A549 (cell line): ENCODE data around the gene PPP1R12C. TPM values are rescaled to one million over a fixed set of nuclear protein-coding genes. Genes with fewer than 3 reads are reported as not detected.

ENCODE experiments used
- ATAC-seq, 2 experiments: fragments of 200-7000 bp in 1 of 2; fragments of >200 bp in 1 of 2; cut with Nextera tagmentation in 1 of 2; cut with Tn5 transposase in 1 of 2; 3 replicates each; pipeline versions ENCODE4 v1.8.0 to v1.9.1; 2018 to 2020; ENCODE audit warnings: mild to moderate bottlenecking in 1 of 2, moderate library complexity in 1 of 2
- CTCF ChIA-PET: fragments of 300-600 bp; sonication (Branson Sonifier 250); formaldehyde crosslinking; extraction: SDS; loops from one replicate; lab custom pipeline; 2021; ENCODE audit warnings: antibody characterized with exemption, inconsistent platforms; lab: Yijun Ruan, JAX
- POLR2A ChIA-PET: fragments of 350-600 bp; formaldehyde crosslinking; extraction: SDS; loops from one replicate; lab custom pipeline; 2021; ENCODE audit warnings: antibody characterized with exemption, inconsistent platforms; lab: Yijun Ruan, JAX
- DNase-seq, 2 experiments: peaks; one replicate each; pipeline versions ENCODE4 v3.0.0 to v3.0.0-alpha.2; 2011 to 2016; ENCODE audit warnings: low read depth in 1 of 2, low spot score in 1 of 2
- FAIRE-seq: peaks from 2 replicates; lab custom pipeline; 2011; peaks lifted over from hg19 to GRCh38; lab: Jason Lieb, UNC
- H3K27ac ChIP-seq, 2 experiments: fragments of >200 bp; sonication (Bioruptor Twin); formaldehyde crosslinking; 3 replicates each; pipeline ENCODE4 v1.5.1; 2016 to 2017
- H3K4me1 ChIP-seq: fragments of >200 bp; sonication (Bioruptor Twin); formaldehyde crosslinking; 3 replicates; pipeline ENCODE4 v1.6.1; 2016
- H3K4me2 ChIP-seq: fragments of >200 bp; sonication (Bioruptor Twin); formaldehyde crosslinking; 3 replicates; pipeline ENCODE4 v1.6.1; 2016
- H3K4me3 ChIP-seq: fragments of >200 bp; sonication (Bioruptor Twin); formaldehyde crosslinking; 3 replicates; pipeline ENCODE4 v1.5.1; 2016
- H3K9me3 ChIP-seq: fragments of >200 bp; sonication (Bioruptor Twin); formaldehyde crosslinking; 3 replicates; pipeline ENCODE4 v1.6.1; 2016
- BCL3 ChIP-seq: fragments of >200 bp; sonication (Bioruptor Twin); formaldehyde crosslinking; IDR thresholded peaks from 3 replicates; pipeline ENCODE4 v1.6.1; 2016
- EP300 ChIP-seq, 2 experiments: fragments of >200 bp; sonication (Bioruptor Twin); formaldehyde crosslinking; IDR thresholded peaks; 2 replicates in 1 of 2; 3 replicates in 1 of 2; pipeline ENCODE4 v1.6.1; 2016 to 2017
- HMGXB4 ChIP-seq: fragments of 250-450 bp; sonication (Bioruptor Pico); IDR thresholded peaks from 2 replicates; pipeline ENCODE4 v1.5.0; 2021; ENCODE audit warnings: mild to moderate bottlenecking, moderate library complexity, borderline replicate concordance
- HOXB5 ChIP-seq: fragments of 250-450 bp; sonication (Bioruptor Pico); IDR thresholded peaks from 2 replicates; pipeline ENCODE4 v1.5.0; 2020; ENCODE audit warnings: mild to moderate bottlenecking, moderate library complexity
- MYC ChIP-seq: IDR thresholded peaks from 2 replicates; pipeline ENCODE4 v1.6.1; 2012; ENCODE audit warnings: mild to moderate bottlenecking, inconsistent platforms, low read length, improper control_type of control experiment, borderline replicate concordance
- POLR2AphosphoS2 ChIP-seq: conservative IDR thresholded peaks from 2 replicates; pipeline ENCODE4 v1.6.1; 2012; ENCODE audit warnings: low read length, improper control_type of control experiment, inconsistent platforms
- REST ChIP-seq: fragments of 200-600 bp; sonication (generic); IDR thresholded peaks from 2 replicates; pipeline ENCODE4 v1.6.1; 2016; ENCODE audit warnings: antibody characterized with exemption, mild to moderate bottlenecking, moderate library complexity
- ZC3H11A ChIP-seq: fragments of 450-650 bp; IDR thresholded peaks from 2 replicates; pipeline ENCODE4 v1.6.1; 2014; ENCODE audit warnings: antibody characterized with exemption, mild to moderate bottlenecking
- ZNF302 ChIP-seq: fragments of 250-450 bp; sonication (Bioruptor Pico); IDR thresholded peaks from 2 replicates; pipeline ENCODE4 v1.9.0; 2021; ENCODE audit warnings: inconsistent platforms, mild to moderate bottlenecking, moderate library complexity
- WGBS: methylation state at CpG from one replicate; pipeline ENCODE4 v1.1.6; 2017; ENCODE audit errors: missing lambda C conversion rate; 5-methylcytosine and 5-hydroxymethylcytosine counted together
- polyA plus RNA-seq, 4 experiments: library from polyadenylated mRNA; depleted of rRNA in 3 of 4; stranded (reverse); fragments of >200 nt; fragmentation: RNase III in 1 of 4; extraction: RNeasy Plus Mini Kit Qiagen cat#74134 plus additional on column Dnase treatment in 1 of 4; gene quantifications; 2 replicates in 3 of 4; 3 replicates in 1 of 4; pipeline ENCODE4 v1.2.3, GENCODE V29; 2011 to 2017
- TF ChIP-seq, protein P1 (sequence below): fragments of >200 bp; sonication (Bioruptor Twin); formaldehyde crosslinking; IDR thresholded peaks from 3 replicates; pipeline ENCODE4 v1.5.1; 2016

Gene PPP1R12C
- polyA plus RNA-seq, 2 of the 4 experiments (the other 2 are of a cell fraction): 22.0 to 70.3 TPM

- TF ChIP-seq MYC (no peak), REST (no peak), HOXB5 (CRISPR knock-in tag) (0 out of 2 replicates have a peak, but pooled peaks have one; percentile 45), ZC3H11A (no peak), POLR2AphosphoS2 (no peak), ZNF302 (no peak)
- TF ChIP-seq, protein P1, sequence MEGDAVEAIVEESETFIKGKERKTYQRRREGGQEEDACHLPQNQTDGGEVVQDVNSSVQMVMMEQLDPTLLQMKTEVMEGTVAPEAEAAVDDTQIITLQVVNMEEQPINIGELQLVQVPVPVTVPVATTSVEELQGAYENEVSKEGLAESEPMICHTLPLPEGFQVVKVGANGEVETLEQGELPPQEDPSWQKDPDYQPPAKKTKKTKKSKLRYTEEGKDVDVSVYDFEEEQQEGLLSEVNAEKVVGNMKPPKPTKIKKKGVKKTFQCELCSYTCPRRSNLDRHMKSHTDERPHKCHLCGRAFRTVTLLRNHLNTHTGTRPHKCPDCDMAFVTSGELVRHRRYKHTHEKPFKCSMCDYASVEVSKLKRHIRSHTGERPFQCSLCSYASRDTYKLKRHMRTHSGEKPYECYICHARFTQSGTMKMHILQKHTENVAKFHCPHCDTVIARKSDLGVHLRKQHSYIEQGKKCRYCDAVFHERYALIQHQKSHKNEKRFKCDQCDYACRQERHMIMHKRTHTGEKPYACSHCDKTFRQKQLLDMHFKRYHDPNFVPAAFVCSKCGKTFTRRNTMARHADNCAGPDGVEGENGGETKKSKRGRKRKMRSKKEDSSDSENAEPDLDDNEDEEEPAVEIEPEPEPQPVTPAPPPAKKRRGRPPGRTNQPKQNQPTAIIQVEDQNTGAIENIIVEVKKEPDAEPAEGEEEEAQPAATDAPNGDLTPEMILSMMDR: no peak
- Histone ChIP-seq H3K27ac (peak overlapping the region; percentile 50 to 74), H3K4me3 (peak overlapping the region; percentile 43), H3K4me2 (peak overlapping the region; percentile 96), H3K9me3 (no peaks in the 10 kb centered on the region), H3K4me1 (peaks cover 27% of the 10 kb centered on the region)
- CTCF ChIA-PET: interaction anchor here (1.9 kb wide), 1 partner anchor 20 kb away, joined by 11 read pairs; no protein-coding TSS in a partner anchor
- ATAC-seq: peak; percentile 78
- 4% methylated on average over 28 of the region's 30 CpGs for WGBS
- FAIRE-seq: peak; percentile 39
- peak; percentile 82 to 84 for DNase-seq
- POLR2A ChIA-PET: interaction anchor here (0.6 to 1.3 kb wide), 3 partner anchors 11 to 182 kb away, joined by 3 to 6 read pairs (median 5); no protein-coding TSS in a partner anchor
Observed at GRCh38 chr19:55068950-55069864, 48.2 kb downstream of the PPP1R12C start.

DNA sequence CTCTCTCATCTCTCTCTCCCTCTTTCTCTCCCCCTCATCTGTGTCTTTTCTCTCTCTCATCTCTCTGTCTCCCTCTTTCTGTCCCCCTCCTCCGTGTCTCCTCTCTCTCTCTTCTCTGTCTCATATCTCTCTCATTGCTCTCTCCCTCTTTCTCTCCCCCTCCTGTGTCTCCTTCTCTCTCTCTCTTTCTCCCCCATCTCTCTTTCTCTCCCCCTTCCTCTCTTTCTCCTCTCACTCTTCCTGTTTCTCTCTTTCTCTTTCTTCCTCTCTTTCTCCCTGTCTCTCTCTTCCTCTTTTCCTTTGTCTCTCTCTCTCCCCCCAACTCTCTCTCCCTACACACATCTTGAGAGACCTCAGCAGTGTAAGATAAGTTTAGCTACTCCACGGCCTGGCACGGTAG, 49.6 kb downstream of the PPP1R12C start:
- no peaks in the 10 kb centered on the region for H3K9me3 ChIP-seq
- H3K4me3 ChIP-seq: no peak overlapping the region
- CTCF ChIA-PET: interaction anchor here (0.7 to 1.4 kb wide), 4 partner anchors 17 to 186 kb away, joined by 3 to 8 read pairs (median 4); no protein-coding TSS in a partner anchor
- 63% methylated on average over 3 of the region's 3 CpGs for WGBS
- FAIRE-seq: no peak
- POLR2A ChIA-PET: interaction anchor here (0.6 to 1.3 kb wide), 2 partner anchors 12 to 101 kb away, joined by 5 to 6 read pairs; no protein-coding TSS in a partner anchor
- TF ChIP-seq BCL3 (no peak), EP300 (IDR thresholded peaks at IDR 0.05) (no peak), ZC3H11A (no peak), HMGXB4 (CRISPR knock-in tag) (no peak), HOXB5 (CRISPR knock-in tag) (no peak)
- no peak overlapping the region for H3K4me2 ChIP-seq
- H3K27ac ChIP-seq: no peak overlapping the region
- peaks cover 27% of the 10 kb centered on the region for H3K4me1 ChIP-seq
- no peak for DNase-seq
- no peak for ATAC-seq
